Hypothalamus (tissue), 51 donors: Measurements from ENCODE around the gene MAT2A.
"Not testable (repeated sequence)": the region's sequence is repeated elsewhere in the genome, so short reads cannot be mapped to it uniquely, and the experiment has no call there.

Experiments
- DNase-seq, 51 donors: peaks; one replicate each; lab custom pipeline; 2025; lab: John Stamatoyannopoulos, UW

The MAT2A gene

DNA sequence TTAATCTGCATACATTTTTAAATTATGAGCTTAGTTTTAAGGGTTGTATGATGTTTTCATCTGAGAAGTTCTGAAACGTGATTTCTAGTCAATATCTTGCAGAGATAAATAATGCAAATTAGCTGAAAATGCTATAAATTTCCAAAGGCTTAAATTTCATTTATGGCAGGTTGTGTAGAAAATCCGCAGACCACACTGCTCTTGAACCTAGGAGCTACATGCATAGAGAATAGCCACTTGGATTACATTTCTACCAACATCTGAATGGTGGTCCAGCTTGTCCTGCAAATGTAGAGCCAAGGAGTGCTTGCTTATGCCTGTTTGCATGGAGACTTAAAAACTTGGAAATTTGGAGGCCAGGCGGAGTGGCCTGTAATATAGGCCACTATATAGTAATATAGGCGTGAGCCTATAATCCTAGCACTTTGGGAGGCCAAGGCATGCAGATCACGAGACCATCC lies 6.8 kb downstream of the MAT2A start:
- no peak for DNase-seq

DNA sequence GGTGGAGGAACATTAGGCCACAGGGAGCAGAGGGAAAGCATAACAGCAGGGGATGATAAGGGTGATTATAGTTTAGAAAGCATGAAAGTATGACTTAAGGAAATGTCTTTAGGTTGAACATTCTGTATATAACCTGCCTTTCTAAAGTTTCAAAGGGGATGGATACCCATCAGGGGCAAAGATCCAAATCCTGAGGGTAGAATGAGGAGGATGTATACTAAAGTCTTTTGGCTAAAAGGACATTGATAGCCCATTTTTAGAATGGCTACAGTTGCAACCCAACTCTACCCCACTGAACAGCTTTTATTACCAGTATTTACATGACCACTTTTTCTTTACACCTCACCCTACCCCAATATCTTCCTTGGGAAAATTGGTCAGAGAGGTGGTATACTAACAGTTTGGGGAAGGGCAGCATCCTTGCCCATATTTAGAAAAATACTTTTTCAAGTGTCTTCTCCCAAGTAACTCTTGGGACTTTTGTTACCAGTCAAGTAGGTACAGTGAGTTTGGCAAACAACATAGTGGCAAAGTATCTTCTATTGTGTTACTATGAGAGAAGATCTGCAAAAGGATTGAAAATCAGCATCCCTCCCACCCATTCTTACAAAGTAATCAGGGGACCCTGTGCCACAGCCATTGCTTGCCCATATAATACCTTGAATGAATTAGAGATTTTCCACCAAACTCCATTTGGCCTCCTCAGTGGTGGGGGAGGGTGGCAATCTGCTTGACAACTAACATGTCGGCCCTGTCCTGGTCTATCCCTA lies 8.3 kb downstream of the MAT2A start:
- no peak for DNase-seq

DNA sequence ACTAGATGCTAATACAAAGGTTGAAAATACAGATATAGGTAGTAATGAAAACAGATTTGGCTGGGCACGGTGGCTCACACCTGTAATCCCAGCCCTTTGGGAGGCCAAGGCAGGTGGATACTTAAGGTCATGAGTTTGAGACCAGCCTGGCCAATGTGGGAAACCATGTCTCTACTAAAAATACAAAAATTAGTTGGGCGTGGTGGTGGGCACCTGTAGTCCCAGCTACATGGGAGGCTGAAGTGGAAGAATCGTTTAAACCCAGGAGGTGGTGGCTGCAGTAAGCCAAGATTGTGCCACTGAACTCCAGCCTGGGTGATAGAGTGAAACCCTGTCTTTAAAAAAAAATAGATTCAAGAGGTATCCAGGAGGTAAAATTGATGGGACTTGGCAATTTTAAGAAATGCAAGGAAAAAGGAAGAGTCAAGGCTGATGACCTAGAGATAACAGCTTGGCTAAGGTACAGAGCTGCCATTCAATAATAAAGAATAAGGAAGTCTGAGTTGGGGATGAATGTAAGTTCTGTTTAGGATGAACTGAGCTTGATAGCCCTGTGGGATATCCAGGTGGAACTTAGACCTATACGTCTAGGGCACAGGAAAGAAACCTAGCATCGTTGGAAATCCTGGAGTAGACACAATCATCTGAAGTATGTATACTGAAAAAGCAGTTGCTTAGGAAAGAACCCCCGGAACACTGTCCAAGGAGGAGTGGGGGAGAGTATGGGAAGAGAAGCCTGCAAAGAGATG lies 9.1 kb downstream of the MAT2A start:
- DNase-seq, result no peak

DNA sequence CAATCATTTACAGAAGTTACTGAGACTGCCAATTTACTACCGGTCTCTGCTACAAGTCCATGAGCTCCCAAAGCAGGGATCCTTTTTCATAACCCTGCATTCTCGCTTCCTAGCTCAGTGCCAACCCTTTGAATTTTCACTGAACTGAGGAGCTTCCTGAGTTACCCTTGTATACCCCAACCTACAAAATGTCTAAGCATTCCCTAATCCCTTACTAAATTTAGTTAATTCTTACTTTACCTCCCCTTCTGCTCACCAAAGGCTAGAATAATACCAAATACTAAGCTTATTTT lies 9.6 kb downstream of the MAT2A start:
- no peak for DNase-seq

DNA sequence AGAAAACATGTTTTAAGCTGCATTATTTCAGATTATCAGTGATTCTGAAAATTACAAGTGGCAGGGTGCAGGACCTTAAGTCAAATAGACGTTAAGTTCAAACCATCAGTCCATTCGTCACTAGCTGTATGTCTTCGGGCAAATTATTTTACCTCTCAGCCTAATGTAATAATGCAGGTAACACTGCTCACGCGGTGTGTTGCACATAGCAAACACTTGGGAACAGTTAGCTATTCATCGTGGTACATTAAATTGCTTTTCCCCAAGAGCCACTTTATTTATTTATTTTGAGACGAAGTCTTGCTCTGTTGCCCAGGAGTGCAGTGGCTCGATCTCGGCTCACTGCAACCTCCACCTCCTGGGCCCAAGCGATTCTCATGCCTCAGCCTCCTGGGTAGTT lies 10.1 kb downstream of the MAT2A start:
- no peak for DNase-seq

DNA sequence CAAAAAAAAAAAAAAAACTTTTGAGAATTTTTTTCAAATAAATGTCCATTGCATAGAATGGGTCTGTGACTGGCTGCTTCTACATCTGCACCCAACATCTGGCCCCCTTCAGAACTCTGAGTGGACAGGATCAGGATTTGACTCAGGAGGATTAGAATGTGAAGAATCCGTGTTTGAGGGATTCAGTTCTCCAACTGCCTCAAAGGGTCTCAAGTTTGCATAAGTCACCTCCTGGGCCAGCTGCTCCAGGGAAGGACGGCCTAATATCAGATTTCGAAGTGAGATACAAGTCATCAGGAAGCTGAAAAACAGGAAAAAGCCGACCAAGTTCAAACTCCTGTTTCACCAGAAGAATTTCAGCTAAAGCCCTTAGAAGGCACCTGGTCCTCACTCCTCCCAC lies 10.9 kb downstream of the MAT2A start:
- no peak for DNase-seq

DNA sequence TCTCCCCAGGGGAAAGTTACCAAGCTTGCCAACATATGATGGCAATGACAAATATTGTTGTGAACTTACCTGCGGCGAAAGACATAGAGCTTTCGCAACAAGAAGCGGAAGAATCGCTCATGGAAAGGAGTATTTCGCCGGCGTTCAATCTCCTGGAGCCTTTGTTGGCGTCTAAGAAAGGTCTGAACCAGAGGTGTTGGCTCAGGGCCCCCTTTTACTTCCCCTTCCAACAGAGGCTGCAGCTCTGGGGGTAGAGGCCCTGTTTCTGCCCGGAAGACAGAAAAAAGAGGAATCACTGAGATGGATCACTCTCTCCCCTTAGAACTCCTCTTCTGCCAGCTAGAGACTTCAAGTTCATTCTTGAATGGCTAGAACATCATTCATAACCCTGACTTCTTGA lies 11.5 kb downstream of the MAT2A start:
- DNase-seq, result peak in 5 of 51 donors; percentile 3 to 28 (median 15)

DNA sequence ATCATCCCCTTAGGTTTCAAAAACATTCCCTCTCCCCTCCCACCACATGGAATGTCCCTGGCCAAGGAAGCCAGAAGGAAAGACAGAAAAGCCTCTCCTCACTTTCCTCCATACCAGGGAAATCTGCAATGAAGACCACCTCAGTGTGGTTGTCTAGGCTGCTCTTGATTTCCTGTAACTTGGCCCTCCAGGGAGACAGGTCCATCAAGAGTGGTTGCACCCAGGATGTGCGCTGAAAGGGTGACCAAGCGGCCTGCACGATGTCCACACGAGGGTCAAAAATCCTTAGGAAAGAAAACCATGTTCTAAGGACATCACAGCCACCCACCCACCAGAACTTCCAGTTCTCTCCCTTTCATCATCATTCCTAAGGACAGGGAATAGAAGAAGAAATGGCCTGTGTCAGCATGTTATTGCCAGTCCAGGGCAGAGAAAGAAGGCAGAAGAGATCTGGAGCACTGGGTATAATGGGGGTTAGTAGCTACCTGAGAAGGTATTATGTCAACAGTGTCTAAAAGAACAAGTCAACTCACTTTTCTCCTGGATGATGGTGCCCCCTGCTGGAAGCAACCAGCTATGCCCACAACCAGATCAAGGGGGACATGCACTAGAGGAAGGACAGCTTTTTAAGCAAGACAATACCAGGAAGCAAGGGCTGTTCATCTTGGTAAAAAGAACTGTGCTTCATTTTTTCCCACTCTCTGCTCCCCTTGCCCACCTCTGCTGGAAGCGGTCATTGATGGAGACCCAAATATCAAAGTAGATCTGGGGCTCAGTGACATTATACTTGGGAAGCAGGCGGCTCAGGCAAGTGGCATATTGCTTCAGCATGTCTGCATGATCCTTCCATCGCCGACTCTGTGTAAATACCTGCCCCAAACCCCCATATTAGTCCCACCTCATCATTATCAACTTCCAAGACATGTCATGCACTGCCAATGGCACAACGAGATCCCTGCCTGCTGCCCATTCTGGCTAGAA lies 13.0 kb downstream of the MAT2A start:
- DNase-seq, result peak in 49 of 51 donors; percentile 6 to 90 (median 53)

DNA sequence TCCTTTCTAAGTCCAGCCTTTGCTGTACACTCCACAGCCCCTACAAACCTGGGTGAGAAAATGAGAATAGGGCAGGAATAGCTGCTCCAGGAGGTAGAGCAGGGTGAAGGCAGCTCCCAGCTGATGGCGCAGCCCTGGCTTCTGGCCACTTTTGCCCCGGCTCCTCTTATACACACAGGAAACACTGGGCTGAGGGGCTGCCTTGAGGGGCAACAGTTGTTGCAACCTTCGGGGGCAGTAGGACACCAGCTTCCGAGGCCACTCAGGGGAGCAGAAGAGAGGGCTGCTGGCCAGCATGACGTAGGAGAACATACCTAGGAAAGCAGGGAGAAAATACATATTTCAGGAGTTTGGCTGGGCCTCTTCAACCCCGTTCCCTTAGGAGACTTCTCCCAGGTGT lies 14.2 kb downstream of the MAT2A start:
- no peak for DNase-seq

DNA sequence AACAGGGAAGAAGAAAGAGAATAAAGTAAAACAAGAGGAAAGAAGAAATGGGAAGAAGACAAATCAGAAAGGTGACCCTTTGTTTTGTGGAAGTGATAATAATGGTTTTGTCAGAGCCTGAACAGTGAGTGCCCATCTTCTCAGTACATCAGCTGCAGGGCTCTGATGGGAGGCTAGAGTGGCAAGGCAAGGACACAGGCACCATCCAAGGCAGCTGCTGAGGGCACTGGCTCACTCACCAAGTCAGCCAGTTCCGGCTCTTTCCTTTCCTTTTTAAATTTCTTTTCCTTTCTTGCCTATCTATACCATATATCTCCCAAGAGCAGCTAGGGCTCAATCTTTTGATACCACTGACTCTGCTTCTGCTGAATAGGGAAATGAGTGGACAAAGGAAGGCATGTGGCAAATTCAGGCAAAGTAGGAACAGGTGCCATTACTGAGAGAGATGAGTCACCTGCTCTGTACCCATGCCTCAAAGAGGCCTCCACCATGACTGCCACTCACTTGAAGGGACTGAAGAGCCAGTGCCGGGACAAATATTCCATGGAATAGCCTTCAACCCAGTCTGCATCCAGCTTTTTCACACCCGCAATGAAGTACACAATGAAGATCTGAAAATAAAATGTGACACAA lies 16.1 kb downstream of the MAT2A start:
- DNase-seq, result no peak

DNA sequence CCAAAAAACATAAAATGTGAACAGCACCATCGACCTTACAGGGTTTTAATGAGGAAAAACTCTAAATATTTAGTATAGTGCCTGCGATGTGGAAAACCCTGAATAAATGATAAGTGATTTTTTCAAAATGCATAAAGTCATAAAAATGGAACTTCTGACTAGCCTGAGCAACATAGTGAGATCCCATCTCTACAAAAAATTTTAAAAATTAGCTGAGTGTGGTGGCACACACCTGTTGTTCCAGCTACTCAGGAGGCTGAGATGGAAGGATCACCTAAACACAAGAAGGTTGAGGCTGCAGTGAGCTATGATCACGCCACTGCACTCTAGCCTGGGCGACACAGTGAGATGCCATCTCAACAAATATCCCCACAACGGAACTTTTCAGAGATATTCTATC lies 18.2 kb downstream of the MAT2A start:
- no peak for DNase-seq

DNA sequence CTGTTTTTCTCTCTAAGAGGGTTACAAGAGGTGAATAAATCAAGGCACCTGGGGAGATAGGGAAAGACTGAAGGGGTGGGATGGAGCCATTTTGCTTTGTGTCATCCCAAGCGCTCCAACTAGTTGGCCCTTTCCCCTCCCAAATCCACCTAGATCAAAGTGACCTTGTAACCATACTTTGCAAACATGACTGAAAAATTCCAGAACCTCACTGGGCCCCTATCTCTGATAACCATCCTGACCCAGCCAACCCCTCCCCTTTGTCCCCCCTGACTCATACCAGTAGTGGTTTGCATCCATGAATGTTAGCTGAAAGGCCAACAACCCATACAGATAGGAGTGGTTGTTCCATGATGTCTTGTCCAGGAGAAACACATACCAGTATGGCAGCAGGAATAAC lies 19.2 kb downstream of the MAT2A start:
- no peak for DNase-seq

DNA sequence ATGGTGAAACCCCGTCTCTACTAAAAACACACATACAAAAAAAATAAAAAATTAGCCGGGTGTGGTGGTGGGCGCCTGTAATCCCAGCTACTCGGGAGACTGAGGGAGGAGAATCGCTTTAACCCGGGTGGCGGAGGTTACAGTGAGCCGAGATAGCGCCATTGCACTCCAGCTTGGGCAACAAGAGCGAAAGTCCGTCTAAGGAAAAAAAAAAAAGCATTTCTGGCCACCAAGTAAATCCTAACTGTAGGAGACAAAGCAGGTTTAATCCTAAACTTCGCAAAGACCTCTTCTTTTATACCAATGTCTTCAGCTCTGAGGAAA lies 21.4 kb downstream of the MAT2A start:
- DNase-seq, result not testable (repeated sequence)

DNA sequence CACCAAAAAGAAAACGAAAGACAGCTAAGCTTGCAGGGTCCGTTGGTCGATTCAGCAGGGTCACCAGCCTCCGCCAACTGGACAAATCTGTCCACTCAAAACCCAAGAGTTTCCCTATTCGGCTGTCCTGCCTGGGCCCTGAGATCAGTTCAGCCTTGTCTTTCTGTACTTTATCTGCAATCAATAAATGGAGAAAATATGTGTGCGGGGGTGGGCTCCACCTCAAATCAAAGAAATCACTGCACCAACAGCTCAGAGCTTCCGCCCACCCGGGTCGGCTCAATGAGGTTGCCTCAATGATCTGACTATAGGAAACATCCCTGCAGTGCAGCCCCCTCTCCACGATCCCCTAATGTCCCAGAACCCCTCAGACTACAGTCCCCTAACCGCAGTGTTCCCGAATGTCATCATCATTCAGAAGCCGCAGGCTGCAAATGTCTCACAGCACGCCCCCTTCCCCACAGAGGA lies 21.9 kb downstream of the MAT2A start:
- DNase-seq, result no peak

DNA sequence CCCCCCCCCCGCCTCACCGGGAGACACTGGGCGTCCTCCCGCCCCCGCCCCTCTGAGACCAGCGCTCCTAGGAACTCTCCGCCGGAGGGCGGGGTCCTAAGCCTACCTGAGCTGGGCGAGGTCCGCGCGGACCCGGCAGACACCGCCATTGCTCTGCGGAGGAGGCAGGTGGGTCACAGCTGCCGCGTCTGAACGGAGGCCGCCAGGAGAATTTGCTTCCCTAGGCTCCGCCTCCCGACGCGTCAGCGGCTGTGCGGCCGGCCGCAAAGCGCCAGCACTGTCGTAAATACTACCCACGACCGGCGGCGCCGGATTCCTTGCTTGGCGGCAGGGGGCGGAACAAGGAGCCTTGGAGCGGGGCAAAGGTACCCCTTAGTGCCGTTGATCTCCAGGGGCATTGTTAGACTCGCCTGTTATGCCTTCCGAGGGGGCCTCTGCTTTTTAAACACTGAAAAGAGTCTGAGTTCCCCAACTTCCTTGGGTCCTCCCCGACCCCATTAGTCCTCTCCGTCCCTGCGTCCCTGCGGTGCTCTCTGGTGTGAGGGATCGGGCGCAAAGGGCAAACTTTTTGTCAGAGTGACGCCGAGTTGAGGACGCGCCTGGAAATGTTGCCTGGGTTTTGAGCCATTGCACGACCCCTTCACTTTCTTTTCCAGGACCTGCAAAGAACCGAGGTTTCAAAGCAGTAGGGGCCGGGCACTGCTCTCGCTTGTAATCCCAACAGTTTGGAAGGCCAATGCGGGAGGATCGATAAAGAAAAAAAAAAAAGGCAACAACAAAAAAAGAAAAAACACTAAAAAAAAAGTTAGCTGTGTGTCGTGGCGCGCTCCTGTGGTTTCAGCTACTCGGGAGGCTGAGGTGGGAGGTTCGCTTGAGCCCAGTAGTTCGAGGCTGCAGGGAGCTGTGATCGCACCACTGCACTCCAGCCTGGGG lies 22.6 kb downstream of the MAT2A start, which contains the start of gene GGCX:
TSS of gene GGCX (minus strand) at position 214 of the 933 bp plus-strand sequence. CDS start at position 149, 65 bp downstream.
- DNase-seq, result peak; percentile 50 to 96 (median 89)

DNA sequence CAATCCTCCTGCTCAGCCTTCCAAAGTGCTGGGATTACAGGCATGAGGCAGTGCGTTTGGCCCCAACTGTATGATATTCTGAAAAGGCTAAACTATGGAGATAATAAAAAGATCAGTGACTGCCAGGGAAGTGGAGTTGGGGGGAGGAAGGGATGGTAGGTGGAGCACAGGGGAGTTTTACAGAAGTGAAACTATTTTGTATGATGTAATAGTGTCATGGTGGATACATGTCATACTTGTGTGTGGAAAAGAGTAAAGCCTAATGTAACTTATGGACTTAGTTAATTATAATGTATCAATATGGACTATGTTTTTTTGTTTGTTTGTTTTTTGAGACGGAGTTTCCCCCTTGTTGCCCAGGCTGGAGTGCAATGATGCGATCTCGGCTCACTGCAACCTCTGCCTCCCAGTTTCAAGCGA lies 25.2 kb downstream of the MAT2A start:
- no peak for DNase-seq

DNA sequence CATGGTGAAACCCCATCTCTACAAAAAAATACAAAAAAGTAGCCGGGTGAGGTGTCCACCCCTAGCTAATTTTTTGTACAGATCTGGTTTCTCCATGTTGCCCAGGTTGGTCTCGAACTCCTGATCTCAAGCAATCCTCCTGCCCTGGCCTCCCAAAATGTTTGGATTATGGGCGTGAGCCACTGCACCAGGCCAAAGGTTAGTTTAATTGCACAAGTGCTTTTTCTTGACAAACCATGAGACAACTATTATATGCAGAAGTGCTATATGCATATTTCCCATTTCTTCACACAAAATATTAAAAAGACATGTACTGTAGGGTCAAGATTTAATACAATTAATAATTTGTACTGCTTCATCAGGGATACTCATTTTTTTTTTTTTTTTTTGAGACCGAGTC lies 27.3 kb downstream of the MAT2A start:
- DNase-seq, result no peak

DNA sequence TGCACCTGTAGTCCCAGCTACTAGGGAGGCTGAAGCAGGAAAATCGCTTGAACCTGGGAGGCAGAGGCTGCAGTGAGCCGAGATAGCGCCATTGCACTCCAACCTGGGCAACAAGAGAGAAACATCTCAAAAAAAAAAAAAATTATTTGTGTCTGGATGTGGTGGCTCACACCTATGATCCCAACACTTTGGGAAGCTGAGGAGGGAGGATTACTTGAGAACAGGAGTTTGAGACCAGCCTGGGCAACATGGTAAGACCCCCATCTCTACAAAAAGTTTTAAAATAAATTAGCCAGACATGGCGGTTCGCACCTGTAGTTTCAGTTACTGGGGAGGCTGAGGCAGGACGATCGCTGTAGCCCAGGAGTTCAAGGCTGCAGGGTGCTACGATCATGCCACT lies 36.8 kb downstream of the MAT2A start:
- no peak for DNase-seq

DNA sequence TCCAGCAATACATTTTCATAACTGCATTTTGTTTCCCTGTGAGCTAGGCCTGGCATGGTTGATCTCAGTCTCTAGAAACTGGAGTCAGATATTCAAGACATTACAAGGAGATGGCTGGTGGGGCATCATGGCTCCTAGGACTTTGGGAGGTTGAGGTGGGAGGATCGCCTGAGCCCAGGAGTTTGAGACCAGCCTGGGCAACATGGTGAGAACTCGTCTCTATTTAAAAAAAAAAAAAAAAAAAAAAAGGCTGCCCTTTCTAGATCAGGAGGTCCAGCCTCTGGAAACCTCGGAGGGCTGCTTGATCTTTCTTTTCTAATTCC lies 38.1 kb downstream of the MAT2A start:
- no peak for DNase-seq
